Glutamatergic neuron (in vitro differentiated cells): ENCODE data around the gene NDUFA1. TPM values are rescaled to one million over a fixed set of nuclear protein-coding genes. Genes with fewer than 3 reads are reported as not detected.
"Not testable (repeated sequence)": the region's sequence is repeated elsewhere in the genome, so short reads cannot be mapped to it uniquely, and the experiment has no call there.

ENCODE experiments used
- DNase-seq: peaks from one replicate; pipeline ENCODE4 v3.0.0; 2022
- H3K27ac Mint-ChIP-seq: one replicate; pipeline ENCODE4 v1.8.0; 2020; ENCODE audit warnings: mild to moderate bottlenecking, mixed read lengths, inconsistent platforms; ENCODE audit not compliant: unreplicated experiment
- H3K27me3 Mint-ChIP-seq: one replicate; pipeline ENCODE4 v1.8.0; 2020; ENCODE audit warnings: mild to moderate bottlenecking, moderate library complexity, mixed read lengths, inconsistent platforms; ENCODE audit not compliant: unreplicated experiment
- H3K36me3 Mint-ChIP-seq: one replicate; pipeline ENCODE4 v1.8.0; 2020; ENCODE audit warnings: mild to moderate bottlenecking, mixed read lengths, inconsistent platforms; ENCODE audit not compliant: unreplicated experiment
- H3K4me1 Mint-ChIP-seq: one replicate; pipeline ENCODE4 v1.8.0; 2020; ENCODE audit warnings: mild to moderate bottlenecking, low read depth, mixed read lengths, inconsistent platforms; ENCODE audit not compliant: unreplicated experiment
- H3K4me3 Mint-ChIP-seq: one replicate; pipeline ENCODE4 v1.8.0; 2020; ENCODE audit warnings: mild to moderate bottlenecking, mixed read lengths, inconsistent platforms; ENCODE audit not compliant: unreplicated experiment
- H3K9me3 Mint-ChIP-seq: one replicate; pipeline ENCODE4 v1.8.0; 2020; ENCODE audit warnings: mild to moderate bottlenecking, moderate library complexity, mixed read lengths, inconsistent platforms; ENCODE audit not compliant: unreplicated experiment
- CTCF ChIP-seq: fragments of 200-600 bp; sonication (generic); IDR thresholded peaks from one replicate; pipeline ENCODE4 v1.5.0; 2021; ENCODE audit not compliant: partially characterized antibody, unreplicated experiment
- total RNA-seq: library from RNA; stranded (reverse); fragmentation: NEBNext Ultra II Directional; extraction: Animal tissue kit (Norgen Biotek cat#: 25700); gene quantifications from one replicate; pipeline ENCODE4 v1.2.1, GENCODE V29; 2021; ENCODE audit not compliant: unreplicated experiment

The NDUFA1 gene
- total RNA-seq, 1 donor from 2014 or later = 61.6 TPM

- H3K4me3 Mint-ChIP-seq = no peak overlapping the region
- H3K27me3 Mint-ChIP-seq = no peaks in the 10 kb centered on the region
- no peaks in the 10 kb centered on the region for H3K9me3 Mint-ChIP-seq
- peaks cover 3% of the 10 kb centered on the region for H3K4me1 Mint-ChIP-seq
- H3K36me3 Mint-ChIP-seq = no peaks in the 10 kb centered on the region
- TF ChIP-seq CTCF = no peak
- no peak overlapping the region for H3K27ac Mint-ChIP-seq
- no peak for DNase-seq
Observed at GRCh38 chrX:119919835-119920585, 48.4 kb downstream of the NDUFA1 start.

DNA sequence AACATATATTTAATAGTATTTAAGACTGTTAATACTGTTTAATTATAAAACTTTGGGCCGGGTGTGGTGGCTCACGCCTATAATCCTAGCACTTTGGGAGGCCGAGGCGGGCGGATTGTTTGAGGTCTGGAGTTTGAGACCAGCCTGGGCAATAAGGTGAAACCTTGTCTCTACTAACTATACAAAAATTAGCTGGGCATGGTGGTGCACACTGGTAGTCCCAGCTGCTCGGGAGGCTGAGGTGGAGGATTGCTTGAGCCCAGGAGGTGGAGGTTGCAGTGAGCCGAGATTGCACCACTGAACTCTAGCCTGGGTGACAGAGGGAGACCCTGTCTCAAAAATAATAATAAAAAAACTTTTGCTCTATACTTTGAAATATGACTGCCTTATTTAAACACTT, 50.8 kb downstream of the NDUFA1 start:
- not testable (repeated sequence) for H3K4me3 Mint-ChIP-seq, H3K36me3 Mint-ChIP-seq, H3K4me1 Mint-ChIP-seq, H3K27me3 Mint-ChIP-seq, H3K9me3 Mint-ChIP-seq, DNase-seq, H3K27ac Mint-ChIP-seq

Other genes starting within 250 kb of the NDUFA1 start
- 243 TPM for gene SEPTIN6, start 178.7 kb upstream of the NDUFA1 start, total RNA-seq
- not detected for gene SOWAHD, start 113.2 kb upstream of the NDUFA1 start, total RNA-seq
- 1,088 TPM for gene RPL39, start 80.2 kb upstream of the NDUFA1 start, total RNA-seq
- gene UPF3B, start 18.9 kb upstream of the NDUFA1 start, total RNA-seq = 10.9 TPM
- 19.1 TPM for gene RNF113A, start 99 bp upstream of the NDUFA1 start, total RNA-seq
- not detected for gene AKAP14, start 24.1 kb downstream of the NDUFA1 start, total RNA-seq
- 7.8 TPM for gene NKAP, start 71.9 kb downstream of the NDUFA1 start, total RNA-seq
- not detected for gene RHOXF2B, start 205.9 kb downstream of the NDUFA1 start, total RNA-seq
- gene RHOXF1, start 244.1 kb downstream of the NDUFA1 start, total RNA-seq = 0.98 TPM